HG03103 (cell line): ENCODE results near the gene CFAP251.
"Not testable (repeated sequence)": the region's sequence is repeated elsewhere in the genome, so short reads cannot be mapped to it uniquely, and the experiment has no call there.

Source experiments
- ATAC-seq: cut with Tn5 transposase; IDR thresholded peaks from one replicate; pipeline ENCODE4 v1.9.1; 2021; ENCODE audit warnings: low read depth; ENCODE audit not compliant: unreplicated experiment

The CFAP251 gene

GRCh38 chr12:121974026-121974985 lies 55.9 kb downstream of the CFAP251 start:
- ATAC-seq: no peak

- no peak for ATAC-seq
These were observed 56.6 kb downstream of the CFAP251 start for GRCh38 chr12:121975021-121975420.

- no peak for ATAC-seq
These were observed 58.6 kb downstream of the CFAP251 start for GRCh38 chr12:121976950-121977349.

GRCh38 chr12:121980191-121980891 lies 61.9 kb downstream of the CFAP251 start:
- ATAC-seq: no peak

GRCh38 chr12:121980892-121981272 lies 62.5 kb downstream of the CFAP251 start:
- ATAC-seq: no peak

GRCh38 chr12:121981456-121981855 lies 63.1 kb downstream of the CFAP251 start:
- no peak for ATAC-seq

GRCh38 chr12:121982950-121983349 lies 64.6 kb downstream of the CFAP251 start:
- no peak for ATAC-seq

- no peak for ATAC-seq
These were observed 65.3 kb downstream of the CFAP251 start for GRCh38 chr12:121983536-121984210.

GRCh38 chr12:121986489-121987245 lies 68.3 kb downstream of the CFAP251 start:
- ATAC-seq: no peak

- not testable (repeated sequence) for ATAC-seq
These were observed 70.1 kb downstream of the CFAP251 start for GRCh38 chr12:121988519-121988918.

- ATAC-seq: no peak
These were observed 71.1 kb downstream of the CFAP251 start for GRCh38 chr12:121989276-121990113.

- ATAC-seq: no peak
These were observed 71.8 kb downstream of the CFAP251 start for GRCh38 chr12:121990114-121990647.

GRCh38 chr12:121990692-121991603 lies 72.6 kb downstream of the CFAP251 start:
- peak; percentile 65 for ATAC-seq

GRCh38 chr12:121992059-121992879 lies 73.9 kb downstream of the CFAP251 start:
- ATAC-seq: peak; percentile 77

GRCh38 chr12:121996050-121996944 lies 77.9 kb downstream of the CFAP251 start:
- no peak for ATAC-seq

GRCh38 chr12:121996945-121997612 lies 78.7 kb downstream of the CFAP251 start:
- ATAC-seq: no peak
